Muscle of leg (tissue), 11 donors: ENCODE data around the gene ARAP2. TPM values are rescaled to one million over a fixed set of nuclear protein-coding genes. Genes with fewer than 3 reads are reported as not detected.

Experiments
- DNase-seq: peaks from one replicate; pipeline ENCODE4 v3.0.0; 2013
- H3K27ac ChIP-seq: one replicate; pipeline ENCODE4 v1.5.1; 2013; ENCODE audit warnings: mild to moderate bottlenecking, low read length, control low read depth
- H3K27me3 ChIP-seq: one replicate; pipeline ENCODE4 v1.6.1; 2013; ENCODE audit warnings: low read length; ENCODE audit not compliant: control insufficient read depth, insufficient read depth
- H3K36me3 ChIP-seq: one replicate; pipeline ENCODE4 v1.6.1; 2013; ENCODE audit warnings: low read length; ENCODE audit not compliant: control insufficient read depth, insufficient read depth
- H3K4me1 ChIP-seq: one replicate; pipeline ENCODE4 v1.6.1; 2013; ENCODE audit warnings: low read length; ENCODE audit not compliant: control insufficient read depth, insufficient read depth
- H3K4me3 ChIP-seq: one replicate; pipeline ENCODE4 v1.5.1; 2013; ENCODE audit warnings: low read length, control low read depth
- H3K9me3 ChIP-seq: replicated peaks from 2 replicates; pipeline ENCODE4 v1.6.1; 2013; ENCODE audit warnings: low read depth, low read length; ENCODE audit not compliant: control insufficient read depth
- WGBS: methylation state at CpG from one replicate; pipeline ENCODE4 v1.1.5; 2013; ENCODE audit warnings: missing lambda C conversion rate; ENCODE audit not compliant: insufficient coverage; 5-methylcytosine and 5-hydroxymethylcytosine counted together
- polyA plus RNA-seq, 8 donors: library from polyadenylated mRNA; unstranded; fragments of 120-200 nt; gene quantifications; one replicate each; pipeline versions ENCODE4 v1.2.1 to v1.2.3, GENCODE V29; 2013; ENCODE audit warnings: inconsistent platforms in 1 of 8, low replicate concordance in 1 of 8; ENCODE audit not compliant: insufficient read length in 8 of 8, insufficient read depth in 1 of 8
- total RNA-seq: library from RNA; stranded (reverse); fragments of 120-200 nt; gene quantifications from one replicate; pipeline ENCODE4 v1.2.4, GENCODE V29; 2013

Gene ARAP2
- total and polyA plus RNA-seq, 9 donors, result 0.58 to 2.4 (median 1.3) TPM

- H3K4me3 ChIP-seq, result no peak within 1 kb of the TSS
- no CpG with 5 or more reads among the region's 5 CpGs for WGBS
- H3K27me3 ChIP-seq, result no peaks in the 10 kb centered on the region
- no peak within 1 kb of the TSS for H3K27ac ChIP-seq
- no peak for DNase-seq
- no peaks in the 10 kb centered on the region for H3K4me1 ChIP-seq
- H3K36me3 ChIP-seq, result no peaks in the 10 kb centered on the region
- H3K9me3 ChIP-seq, result no peaks in the 10 kb centered on the region
Observed at GRCh38 chr4:36281384-36282106, 37.2 kb upstream of the ARAP2 start, which contains the start of gene DTHD1. TSS of gene DTHD1 (plus strand) at chr4:36281616. CDS start at chr4:36281759, 143 bp downstream.

- no peak for DNase-seq
- Histone ChIP-seq H3K9me3 (no peaks in the 10 kb centered on the region), H3K27me3 (no peaks in the 10 kb centered on the region), H3K4me1 (no peaks in the 10 kb centered on the region), H3K27ac (no peak overlapping the region), H3K4me3 (no peak overlapping the region), H3K36me3 (no peaks in the 10 kb centered on the region)
- 24% methylated on average over 2 of the region's 4 CpGs for WGBS
Observed at GRCh38 chr4:36280555-36280954, 36.2 kb upstream of the ARAP2 start.

GRCh38 chr4:36278789-36279188, 34.5 kb upstream of the ARAP2 start:
- H3K4me3 ChIP-seq, result no peak overlapping the region
- no peaks in the 10 kb centered on the region for H3K9me3 ChIP-seq
- no peaks in the 10 kb centered on the region for H3K27me3 ChIP-seq
- no CpG with 5 or more reads among the region's 2 CpGs for WGBS
- DNase-seq, result no peak
- no peaks in the 10 kb centered on the region for H3K36me3 ChIP-seq
- H3K27ac ChIP-seq, result no peak overlapping the region
- H3K4me1 ChIP-seq, result no peaks in the 10 kb centered on the region

GRCh38 chr4:36277533-36277932, 33.2 kb upstream of the ARAP2 start:
- WGBS, result 100% methylated on average over 1 of the region's 4 CpGs
- Histone ChIP-seq H3K4me1 (no peaks in the 10 kb centered on the region), H3K27ac (no peak overlapping the region), H3K36me3 (no peaks in the 10 kb centered on the region), H3K4me3 (no peak overlapping the region), H3K27me3 (no peaks in the 10 kb centered on the region), H3K9me3 (no peaks in the 10 kb centered on the region)
- DNase-seq, result no peak

- no peak overlapping the region for H3K27ac ChIP-seq
- DNase-seq, result no peak
- no peaks in the 10 kb centered on the region for H3K36me3 ChIP-seq
- no peak overlapping the region for H3K4me3 ChIP-seq
- no peaks in the 10 kb centered on the region for H3K9me3 ChIP-seq
- no CpG with 5 or more reads among the region's 4 CpGs for WGBS
- no peaks in the 10 kb centered on the region for H3K4me1 ChIP-seq
- no peaks in the 10 kb centered on the region for H3K27me3 ChIP-seq
Observed at GRCh38 chr4:36274158-36274557, 29.8 kb upstream of the ARAP2 start.

GRCh38 chr4:36273276-36273675, 29.0 kb upstream of the ARAP2 start:
- Histone ChIP-seq H3K4me3 (no peak overlapping the region), H3K9me3 (no peaks in the 10 kb centered on the region), H3K36me3 (no peaks in the 10 kb centered on the region), H3K27ac (no peak overlapping the region), H3K27me3 (no peaks in the 10 kb centered on the region), H3K4me1 (no peaks in the 10 kb centered on the region)
- DNase-seq, result no peak
- 80% methylated on average over 1 of the region's 4 CpGs for WGBS

- no peaks in the 10 kb centered on the region for H3K4me1 ChIP-seq
- H3K36me3 ChIP-seq, result no peaks in the 10 kb centered on the region
- WGBS, result 89% methylated on average over 2 of the region's 5 CpGs
- H3K27me3 ChIP-seq, result no peaks in the 10 kb centered on the region
- H3K4me3 ChIP-seq, result no peak overlapping the region
- no peaks in the 10 kb centered on the region for H3K9me3 ChIP-seq
- no peak for DNase-seq
- no peak overlapping the region for H3K27ac ChIP-seq
Observed at GRCh38 chr4:36269533-36270173, 25.3 kb upstream of the ARAP2 start.

- DNase-seq, result peak; percentile 25
- Histone ChIP-seq H3K4me3 (no peak overlapping the region), H3K9me3 (no peaks in the 10 kb centered on the region), H3K27ac (no peak overlapping the region), H3K27me3 (no peaks in the 10 kb centered on the region), H3K4me1 (no peaks in the 10 kb centered on the region), H3K36me3 (no peaks in the 10 kb centered on the region)
- WGBS, result 86% methylated on average over 1 of the region's 4 CpGs
Observed at GRCh38 chr4:36269101-36269500, 24.8 kb upstream of the ARAP2 start.

- no peaks in the 10 kb centered on the region for H3K27me3 ChIP-seq
- H3K36me3 ChIP-seq, result no peaks in the 10 kb centered on the region
- no peak for DNase-seq
- no peak overlapping the region for H3K4me3 ChIP-seq
- no peaks in the 10 kb centered on the region for H3K4me1 ChIP-seq
- no peaks in the 10 kb centered on the region for H3K9me3 ChIP-seq
- no peak overlapping the region for H3K27ac ChIP-seq
- WGBS, result no CpG with 5 or more reads among the region's 2 CpGs
Observed at GRCh38 chr4:36267486-36268268, 23.4 kb upstream of the ARAP2 start.

- H3K9me3 ChIP-seq, result no peaks in the 10 kb centered on the region
Observed at GRCh38 chr4:36264207-36264826, 20.0 kb upstream of the ARAP2 start.

More at GRCh38 chr4:36264207-36264826, 20.0 kb upstream of the ARAP2 start:
- Histone ChIP-seq H3K27me3 (no peaks in the 10 kb centered on the region), H3K4me1 (no peaks in the 10 kb centered on the region), H3K27ac (no peak overlapping the region), H3K36me3 (no peaks in the 10 kb centered on the region), H3K4me3 (no peak overlapping the region)
- no peak for DNase-seq
- WGBS, result no CpG with 5 or more reads among the region's 2 CpGs
